ENCODE measurements around the gene PROKR2. TPM values are rescaled to one million over a fixed set of nuclear protein-coding genes. Genes with fewer than 3 reads are reported as not detected.

Gene PROKR2
- total RNA-seq, 1 donor from 2014 or later: not detected

GRCh38 chr20:5290596-5290995 is 26.2 kb downstream of the PROKR2 start:
- DNase-seq (ENCODE audit: extremely low read depth, low read depth, low spot score): no peak

GRCh38 chr20:5282561-5282960 is 34.2 kb downstream of the PROKR2 start:
- DNase-seq (ENCODE audit: extremely low read depth, low read depth, low spot score): no peak

DNA sequence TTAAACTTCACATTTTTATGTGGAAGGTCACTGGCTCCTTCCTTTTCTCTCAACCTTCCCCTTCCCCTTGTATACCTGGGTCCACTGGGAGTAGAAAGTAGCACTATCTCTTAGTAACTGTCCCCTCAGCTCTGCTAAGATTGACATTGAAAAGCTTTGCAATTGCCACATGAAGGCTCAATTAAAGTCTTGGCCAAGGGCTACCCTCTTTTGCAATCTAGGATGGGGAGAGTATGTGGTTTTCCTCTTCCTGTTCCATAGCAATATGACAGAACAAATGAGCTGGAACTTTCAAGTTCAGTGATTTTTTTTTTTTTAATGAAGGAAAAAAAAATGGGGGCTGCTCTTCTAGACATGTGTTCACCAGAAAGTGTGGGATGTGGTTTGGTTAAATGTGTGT is 37.1 kb downstream of the PROKR2 start:
- DNase-seq (ENCODE audit: extremely low read depth, low read depth, low spot score): no peak

- DNase-seq (ENCODE audit: extremely low read depth, low read depth, low spot score): no peak
Observed at GRCh38 chr20:5272268-5272667, 44.5 kb downstream of the PROKR2 start.

DNA sequence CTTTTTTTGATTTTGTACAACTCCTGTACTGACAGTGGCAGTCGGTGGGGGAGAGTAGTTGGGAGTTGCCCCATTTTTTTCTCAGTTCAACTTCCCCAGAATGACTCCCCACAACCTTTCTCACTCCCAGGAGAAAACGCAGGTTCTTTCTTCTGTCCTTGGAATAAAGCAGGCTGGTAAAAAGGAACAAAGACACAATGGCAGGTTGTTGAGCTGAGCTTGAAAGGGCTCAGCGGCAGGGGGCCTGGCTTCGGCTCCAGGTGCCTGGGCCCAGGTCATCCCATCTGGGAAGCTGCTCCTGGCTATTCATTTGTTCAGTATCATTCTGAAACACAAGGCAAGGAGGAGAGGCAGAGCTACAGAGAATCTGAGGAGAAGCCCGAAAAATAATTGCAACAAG is 46.2 kb downstream of the PROKR2 start:
- DNase-seq (ENCODE audit: extremely low read depth, low read depth, low spot score): no peak

DNA sequence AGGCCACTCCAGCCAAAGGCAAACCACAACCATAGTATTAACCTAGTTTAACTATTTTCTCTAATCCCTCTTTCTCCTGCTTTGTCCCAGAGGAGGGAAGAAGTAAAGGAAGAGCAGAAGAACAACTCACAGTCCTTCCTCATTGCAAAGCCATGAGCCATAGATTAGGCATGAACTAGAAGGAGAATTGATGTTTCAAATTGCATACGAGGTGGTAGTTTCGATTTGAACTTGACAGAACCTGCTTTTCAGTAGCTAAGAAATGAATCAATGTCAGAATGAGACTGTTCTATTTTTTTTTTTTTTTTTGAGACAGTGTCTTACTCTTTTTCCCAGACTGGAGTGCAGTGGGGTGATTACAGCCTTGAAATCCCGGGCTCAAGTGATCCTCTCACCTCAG is 48.3 kb downstream of the PROKR2 start:
- DNase-seq (ENCODE audit: extremely low read depth, low read depth, low spot score): no peak

GRCh38 chr20:5267092-5267491 is 49.7 kb downstream of the PROKR2 start:
- no peak for DNase-seq (ENCODE audit: extremely low read depth, low read depth, low spot score)

Other genes starting within 250 kb of the PROKR2 start
- 112 and 124 TPM in 2 replicates for gene TMEM230, start 203.9 kb downstream of the PROKR2 start, total RNA-seq
- 101 and 102 TPM in 2 replicates for gene PCNA, start 197.0 kb downstream of the PROKR2 start, total RNA-seq
- 27.5 and 39.3 TPM in 2 replicates for gene CDS2, start 189.9 kb downstream of the PROKR2 start, total RNA-seq